ENCODE results near the gene ZNF709. TPM values are rescaled to one million over a fixed set of nuclear protein-coding genes. Genes with fewer than 3 reads are reported as not detected.

ZNF709 gene
- total RNA-seq (1 to 10 TPM in 3 of 4 donors, not detected in 1; 1.3 to 1.8 (median 1.7) TPM), polyA plus RNA-seq (under 1 TPM; 0.58 to 0.91 (median 0.68) TPM)
- long read RNA-seq, donor 1, result 0 reads
- long read RNA-seq, donor 2, result 0 reads

DNA sequence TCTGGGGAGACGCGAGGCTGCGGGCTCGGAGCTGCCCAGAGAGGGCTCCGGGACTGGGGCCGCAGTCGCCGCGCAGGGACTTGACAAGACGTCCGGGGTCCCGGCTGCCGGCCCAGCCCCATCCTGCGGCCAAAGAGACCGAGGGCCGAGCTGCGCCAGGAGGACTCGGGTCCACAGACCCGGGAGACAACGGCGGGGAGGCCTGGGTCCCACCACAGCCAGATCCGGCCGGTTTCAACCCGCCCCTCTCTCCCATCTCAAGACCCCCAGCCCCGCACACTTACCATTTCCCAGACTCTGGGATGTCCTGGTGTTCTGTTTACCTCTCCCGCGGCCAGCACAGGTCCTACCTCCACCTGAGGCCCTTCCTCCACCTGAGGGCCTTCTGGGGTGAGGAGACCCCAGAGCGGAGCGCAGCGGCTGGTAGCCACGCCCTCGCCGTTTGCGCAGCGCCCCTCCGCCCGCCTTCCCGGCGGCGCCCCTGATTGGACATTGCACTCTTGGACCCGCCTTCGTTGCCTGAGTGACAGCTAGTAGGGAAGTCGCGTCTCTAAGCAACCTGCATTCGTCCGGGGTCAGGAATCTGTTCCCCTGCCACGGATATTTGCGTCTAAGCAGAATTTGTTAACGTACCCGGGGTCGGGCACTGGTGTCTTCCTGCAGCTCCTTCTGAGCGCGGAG, at the start of gene ZNF709:
Gene ZNF709, minus strand, starts transcription at position 446 of the 681 bp plus-strand sequence. Its CDS starts 159 bp downstream, at position 287.
- no peak for TF ChIP-seq CTCF (IDR thresholded peaks at IDR 0.05)
- Histone ChIP-seq H3K27ac (peak within 1 kb of the TSS; percentile 69), H3K9me3 (no peaks in the 10 kb centered on the region), H3K4me1 (peaks cover 15% of the 10 kb centered on the region), H3K27me3 (ENCODE audit: insufficient read depth in 3 of 3, low read length in 2 of 3) (no peaks in the 10 kb centered on the region), H3K36me3 (ENCODE audit: insufficient read depth in 1 of 2, low read depth in 1 of 2) (no peaks in the 10 kb centered on the region), H3K4me3 (peak within 1 kb of the TSS; percentile 85)
- DNase-seq (peak; percentile 87 to 93), ATAC-seq (peak; percentile 96 to 100 (median 98))
- 0 to 1% (median 0%) methylated on average over 46 to 53 of the region's 53 CpGs for WGBS, 3 donors
- intact Hi-C loops (cut with DNase I), result loop anchor here in 1 of 2 donors (5.0 kb wide), 1 partner anchor 82 kb away; the partner anchor contains the start of gene ZNF799

DNA sequence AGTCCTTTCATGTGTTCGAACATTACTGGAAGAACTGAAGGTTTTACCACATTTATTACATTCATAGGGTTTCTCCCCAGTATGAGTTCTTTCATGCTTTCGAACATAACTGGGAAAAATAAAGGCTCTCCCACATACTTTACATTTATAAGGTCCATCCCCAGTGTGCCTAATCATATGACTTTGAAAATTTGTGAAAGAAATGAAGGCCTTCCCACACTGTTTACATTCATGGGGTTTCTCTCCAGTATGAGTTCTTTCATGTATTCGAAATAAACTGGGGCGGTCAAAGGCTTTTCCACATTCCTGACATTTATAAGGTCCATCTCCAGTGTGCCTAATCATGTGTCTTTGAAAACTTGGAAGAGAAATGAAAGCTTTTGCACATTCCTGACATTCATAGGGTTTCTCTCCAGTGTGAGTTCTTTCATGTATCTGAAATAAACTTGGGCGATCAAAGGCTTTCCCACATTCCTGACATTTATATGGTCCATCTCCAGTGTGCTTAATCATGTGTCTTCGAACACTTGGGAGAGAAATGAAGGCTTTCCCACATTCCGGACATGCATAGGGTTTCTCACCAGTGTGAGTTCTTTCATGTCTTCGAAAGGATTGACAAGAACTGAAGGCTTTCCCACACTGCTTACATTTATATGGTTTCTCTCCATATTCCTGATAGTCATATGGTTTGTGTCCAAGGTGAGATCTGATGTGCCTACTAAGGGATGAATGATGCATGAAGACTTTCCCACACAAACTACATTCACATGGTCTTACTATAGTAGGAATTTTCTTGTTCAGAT, 42.6 kb upstream of the ZNF709 start:
- no peak for DNase-seq
- intact Hi-C loops (cut with DNase I), result no loop called here

GRCh38 chr19:12526542-12526941, 41.9 kb upstream of the ZNF709 start:
- Histone ChIP-seq H3K27me3 (ENCODE audit: insufficient read depth in 3 of 3, low read length in 2 of 3) (no peaks in the 10 kb centered on the region), H3K9me3 (peaks cover 98% of the 10 kb centered on the region), H3K4me1 (no peaks in the 10 kb centered on the region), H3K4me3 (no peak overlapping the region), H3K36me3 (ENCODE audit: insufficient read depth in 1 of 2, low read depth in 1 of 2) (peaks cover 35 to 73% of the 10 kb centered on the region in 2 donors), H3K27ac (no peak overlapping the region)
- DNase-seq (no peak), ATAC-seq (no peak)
- WGBS, 3 donors, result 93 to 96% (median 95%) methylated on average over 4 of the region's 4 CpGs
- intact Hi-C loops (cut with DNase I), result no loop called here
- no peak for TF ChIP-seq CTCF (IDR thresholded peaks at IDR 0.05)

More for the DNA sequence above, 42.6 kb upstream of the ZNF709 start:
- no peak for ATAC-seq
- no peak for TF ChIP-seq CTCF (IDR thresholded peaks at IDR 0.05)
- peaks cover 97% of the 10 kb centered on the region for H3K9me3 ChIP-seq
- H3K4me3 ChIP-seq, result no peak overlapping the region
- H3K27ac ChIP-seq, result no peak overlapping the region
- 98 to 99% (median 98%) methylated on average over 8 of the region's 8 CpGs for WGBS, 3 donors
- H3K27me3 ChIP-seq (ENCODE audit: insufficient read depth in 3 of 3, low read length in 2 of 3), result no peaks in the 10 kb centered on the region
- H3K36me3 ChIP-seq (ENCODE audit: insufficient read depth in 1 of 2, low read depth in 1 of 2), result peaks cover 35 to 78% of the 10 kb centered on the region in 2 donors
- no peaks in the 10 kb centered on the region for H3K4me1 ChIP-seq

DNA sequence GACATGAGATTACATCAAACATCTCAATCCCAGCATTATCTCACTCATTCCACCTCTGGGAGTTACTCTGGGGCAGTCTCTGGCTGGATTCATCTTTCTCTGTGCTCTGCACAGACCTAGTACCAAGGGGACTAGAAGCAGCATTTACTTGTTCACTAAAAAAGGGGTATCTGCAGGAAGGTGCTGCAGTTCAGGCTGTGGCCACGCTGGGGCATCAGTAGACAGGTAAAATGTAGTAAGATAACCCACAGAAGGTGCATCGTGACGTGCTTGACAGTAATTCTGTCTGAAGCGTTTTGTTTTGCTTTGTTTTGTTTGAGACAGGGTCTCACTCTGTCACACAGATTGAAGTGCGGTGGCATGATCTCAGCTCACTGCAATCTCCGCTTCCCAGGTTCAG, 37.4 kb upstream of the ZNF709 start:
- no peak for DNase-seq
- no peak for TF ChIP-seq CTCF (IDR thresholded peaks at IDR 0.05)
- Histone ChIP-seq H3K4me1 (no peaks in the 10 kb centered on the region), H3K36me3 (ENCODE audit: insufficient read depth in 1 of 2, low read depth in 1 of 2) (peaks cover 19 to 32% of the 10 kb centered on the region in 2 donors), H3K27me3 (ENCODE audit: insufficient read depth in 3 of 3, low read length in 2 of 3) (no peaks in the 10 kb centered on the region), H3K27ac (no peak overlapping the region), H3K9me3 (peaks cover 91% of the 10 kb centered on the region), H3K4me3 (no peak overlapping the region)
- 63 to 67% (median 66%) methylated on average over 6 of the region's 6 CpGs for WGBS, 3 donors
- ATAC-seq, result no peak
- intact Hi-C loops (cut with DNase I), result no loop called here
